Keratinocyte (primary cell): ENCODE results near the gene CRISP3. TPM values are rescaled to one million over a fixed set of nuclear protein-coding genes. Genes with fewer than 3 reads are reported as not detected.

Experiments
- DNase-seq: peaks from one replicate; pipeline ENCODE4 v3.0.0-alpha.2; 2011; ENCODE audit warnings: low read depth, missing footprints, low spot score
- FAIRE-seq: peaks from 2 replicates; lab custom pipeline; 2011; peaks lifted over from hg19 to GRCh38; lab: Jason Lieb, UNC
- H2AFZ ChIP-seq: 2 replicates; pipeline ENCODE4 v1.6.0; 2012; ENCODE audit warnings: low read length, control low read depth, inconsistent platforms; ENCODE audit not compliant: control insufficient read depth
- H3K27ac ChIP-seq: 2 replicates; pipeline ENCODE4 v1.5.1; 2011; ENCODE audit warnings: low read length; ENCODE audit not compliant: control insufficient read depth, insufficient read depth
- H3K27me3 ChIP-seq: 3 replicates; pipeline ENCODE4 v1.6.0; 2011; ENCODE audit warnings: low read length; ENCODE audit not compliant: control insufficient read depth, insufficient read depth; ENCODE audit errors: extremely low read depth
- H3K36me3 ChIP-seq, 2 experiments: 2 replicates in 1 of 2; 3 replicates in 1 of 2; pipeline ENCODE4 v1.5.1; 2011; ENCODE audit warnings: low read length in 2 of 2, mild to moderate bottlenecking in 1 of 2; ENCODE audit not compliant: control insufficient read depth in 2 of 2, insufficient read depth in 2 of 2; ENCODE audit errors: extremely low read depth in 1 of 2
- H3K4me1 ChIP-seq: 3 replicates; pipeline ENCODE4 v1.5.1; 2011; ENCODE audit warnings: low read length; ENCODE audit not compliant: control insufficient read depth, insufficient read depth; ENCODE audit errors: extremely low read depth
- H3K4me2 ChIP-seq: 3 replicates; pipeline ENCODE4 v1.6.0; 2011; ENCODE audit warnings: low read depth, low read length; ENCODE audit not compliant: control insufficient read depth, insufficient read depth; ENCODE audit errors: extremely low read depth
- H3K4me3 ChIP-seq, 3 experiments: fragments of 200-600 bp in 1 of 3; sonication (generic) in 1 of 3; 2 replicates in 2 of 3; 3 replicates in 1 of 3; pipeline ENCODE4 v1.5.1; 2011 to 2016; ENCODE audit warnings: low read length in 3 of 3, mild to moderate bottlenecking in 3 of 3, control low read depth in 2 of 3, inconsistent platforms in 1 of 3, low read depth in 1 of 3, mixed read lengths in 1 of 3, mixed run types in 1 of 3, moderate library complexity in 1 of 3; ENCODE audit not compliant: control insufficient read depth in 2 of 3, insufficient read depth in 2 of 3; ENCODE audit errors: extremely low read depth in 1 of 3
- H3K79me2 ChIP-seq: 2 replicates; pipeline ENCODE4 v1.6.0; 2012; ENCODE audit warnings: low read length; ENCODE audit not compliant: control insufficient read depth, insufficient read depth
- H3K9ac ChIP-seq: 3 replicates; pipeline ENCODE4 v1.6.0; 2011; ENCODE audit warnings: low read length; ENCODE audit not compliant: control insufficient read depth, insufficient read depth; ENCODE audit errors: extremely low read depth
- H3K9me1 ChIP-seq: 3 replicates; pipeline ENCODE4 v1.6.0; 2011; ENCODE audit warnings: low read length; ENCODE audit not compliant: control insufficient read depth, insufficient read depth; ENCODE audit errors: extremely low read depth
- H3K9me3 ChIP-seq: 2 replicates; pipeline ENCODE4 v1.5.1; 2012; ENCODE audit warnings: low read depth, low read length; ENCODE audit not compliant: control insufficient read depth
- H4K20me1 ChIP-seq: 3 replicates; pipeline ENCODE4 v1.6.0; 2011; ENCODE audit warnings: low read length; ENCODE audit not compliant: control insufficient read depth, insufficient read depth; ENCODE audit errors: extremely low read depth
- EZH2 ChIP-seq: IDR thresholded peaks from one replicate; pipeline ENCODE4 v1.6.1; 2012; ENCODE audit warnings: inconsistent platforms, mild to moderate bottlenecking, low read length, moderate library complexity
- dilution Hi-C: fragments of 300-500 bp; cut with MboI; formaldehyde crosslinking; loops from one replicate; pipeline ENCODE4 v1.7.0; 2020; ENCODE audit warnings: low sequenced_read_pairs; ENCODE audit not compliant: extremely low pct_ligation_motif_present
- polyA plus RNA-seq, 5 experiments: library from polyadenylated mRNA; depleted of rRNA in 3 of 5; stranded (reverse) in 3 of 5; stranded (forward) in 1 of 5; unstranded in 1 of 5; fragments of >200 nt; gene quantifications; 1 replicate in 1 of 5; 2 replicates in 3 of 5; 3 replicates in 1 of 5; pipeline versions ENCODE4 v1.2.1 to v1.2.3, GENCODE V29; 2011 to 2012; ENCODE audit warnings: missing spikeins in 2 of 5, low read depth in 1 of 5, low replicate concordance in 1 of 5
- TF ChIP-seq, protein P1 (sequence below), 3 experiments: IDR thresholded peaks in 1 of 3; conservative IDR thresholded peaks in 1 of 3; optimal IDR thresholded peaks in 1 of 3; 2 replicates in 2 of 3; 3 replicates in 1 of 3; pipeline versions ENCODE3 to v1.5.1; 2011; ENCODE audit warnings: low read length in 3 of 3, mild to moderate bottlenecking in 3 of 3, moderate library complexity in 2 of 3, control low read depth in 1 of 3, inconsistent platforms in 1 of 3; ENCODE audit not compliant: insufficient read depth in 2 of 3; ENCODE audit errors: extremely low read depth in 1 of 3

The CRISP3 gene
- polyA plus RNA-seq, 1 donor (not counting 4 experiments of a cell fraction or from before 2014, with no cell fraction given) = 0.04 TPM

DNA sequence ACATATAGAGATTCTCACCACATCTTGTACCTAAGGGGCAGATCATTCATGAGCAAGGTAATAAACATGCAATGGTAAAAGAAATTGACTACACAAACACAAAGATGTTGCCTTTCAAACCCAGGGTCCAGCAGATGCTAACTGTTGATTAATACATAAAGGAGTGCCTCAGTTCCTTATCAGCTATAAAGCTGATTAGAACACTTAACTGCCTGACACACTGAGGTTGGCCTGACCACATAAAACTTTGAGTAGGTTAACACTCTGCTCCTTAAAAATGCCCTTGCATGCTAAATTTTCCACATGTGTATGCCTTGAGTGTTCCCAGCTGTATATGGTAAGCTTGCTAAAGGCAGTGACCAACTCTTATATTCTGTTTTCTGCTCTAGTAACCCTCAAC lies 45.7 kb downstream of the CRISP3 start:
- H3K9me3 ChIP-seq = no peaks in the 10 kb centered on the region

DNA sequence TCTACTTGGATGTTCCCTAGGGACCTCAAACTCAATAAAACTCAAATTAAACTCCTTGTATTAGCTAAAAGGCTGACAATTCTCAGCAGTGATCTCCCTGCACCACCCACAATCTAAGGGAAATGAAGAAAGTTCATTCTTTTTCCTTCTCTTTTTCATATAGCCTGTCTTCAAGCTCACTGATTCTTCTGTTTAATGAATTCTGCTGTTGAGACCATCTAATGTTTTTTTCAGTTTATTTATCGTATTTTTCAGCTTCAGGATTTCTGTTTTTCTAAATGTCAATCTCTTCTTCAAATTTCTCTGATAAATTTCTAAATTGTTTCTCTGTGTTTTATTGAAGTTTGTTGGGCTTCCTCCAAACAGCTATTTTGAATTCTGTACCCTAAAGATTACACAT lies 50.7 kb downstream of the CRISP3 start:
- Histone ChIP-seq H3K27ac (no peak overlapping the region), H2AFZ (no peak overlapping the region), H3K4me3 (no peak overlapping the region), H3K9me3 (no peaks in the 10 kb centered on the region), H3K27me3 (no peaks in the 10 kb centered on the region), H3K4me1 (no peaks in the 10 kb centered on the region), H3K9ac (no peak overlapping the region), H4K20me1 (no peaks in the 10 kb centered on the region), H3K9me1 (no peaks in the 10 kb centered on the region), H3K79me2 (no peaks in the 10 kb centered on the region), H3K4me2 (no peak overlapping the region), H3K36me3 (no peaks in the 10 kb centered on the region)
- no peak for TF ChIP-seq EZH2
- TF ChIP-seq, protein P1, sequence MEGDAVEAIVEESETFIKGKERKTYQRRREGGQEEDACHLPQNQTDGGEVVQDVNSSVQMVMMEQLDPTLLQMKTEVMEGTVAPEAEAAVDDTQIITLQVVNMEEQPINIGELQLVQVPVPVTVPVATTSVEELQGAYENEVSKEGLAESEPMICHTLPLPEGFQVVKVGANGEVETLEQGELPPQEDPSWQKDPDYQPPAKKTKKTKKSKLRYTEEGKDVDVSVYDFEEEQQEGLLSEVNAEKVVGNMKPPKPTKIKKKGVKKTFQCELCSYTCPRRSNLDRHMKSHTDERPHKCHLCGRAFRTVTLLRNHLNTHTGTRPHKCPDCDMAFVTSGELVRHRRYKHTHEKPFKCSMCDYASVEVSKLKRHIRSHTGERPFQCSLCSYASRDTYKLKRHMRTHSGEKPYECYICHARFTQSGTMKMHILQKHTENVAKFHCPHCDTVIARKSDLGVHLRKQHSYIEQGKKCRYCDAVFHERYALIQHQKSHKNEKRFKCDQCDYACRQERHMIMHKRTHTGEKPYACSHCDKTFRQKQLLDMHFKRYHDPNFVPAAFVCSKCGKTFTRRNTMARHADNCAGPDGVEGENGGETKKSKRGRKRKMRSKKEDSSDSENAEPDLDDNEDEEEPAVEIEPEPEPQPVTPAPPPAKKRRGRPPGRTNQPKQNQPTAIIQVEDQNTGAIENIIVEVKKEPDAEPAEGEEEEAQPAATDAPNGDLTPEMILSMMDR (optimal IDR thresholded peaks at IDR 0.05 in 1 of 3, IDR thresholded peaks at IDR 0.05 in 1 of 3, conservative IDR thresholded peaks at IDR 0.05 in 1 of 3; ENCODE audit: extremely low read depth in 1 of 3, insufficient read depth in 2 of 3, low read length in 3 of 3) = no peak
- dilution Hi-C loops = no loop called here
- FAIRE-seq (no peak), DNase-seq (no peak)

More for the DNA sequence above, 45.7 kb downstream of the CRISP3 start:
- FAIRE-seq (no peak), DNase-seq (no peak)
- dilution Hi-C loops = no loop called here
- Histone ChIP-seq H3K9me1 (no peaks in the 10 kb centered on the region), H2AFZ (no peak overlapping the region), H3K27ac (no peak overlapping the region), H3K79me2 (no peaks in the 10 kb centered on the region), H3K4me1 (no peaks in the 10 kb centered on the region), H3K4me2 (no peak overlapping the region), H3K36me3 (no peaks in the 10 kb centered on the region), H3K27me3 (no peaks in the 10 kb centered on the region), H4K20me1 (no peaks in the 10 kb centered on the region), H3K4me3 (no peak overlapping the region), H3K9ac (no peak overlapping the region)
- no peak for TF ChIP-seq EZH2
- TF ChIP-seq, protein P1 (optimal IDR thresholded peaks at IDR 0.05 in 1 of 3, IDR thresholded peaks at IDR 0.05 in 1 of 3, conservative IDR thresholded peaks at IDR 0.05 in 1 of 3; ENCODE audit: extremely low read depth in 1 of 3, insufficient read depth in 2 of 3, low read length in 3 of 3) = no peak
